Activated CD4-positive, alpha-beta T cell treated with anti-CD3 and anti-CD28 coated beads for 4 hours (primary cell): Measurements from ENCODE around the gene CDH1.
A peak's percentile ranks its signal among the peaks of the same experiment; 100 is the strongest.

Experiments used
- DNase-seq, 2 donors: peaks; one replicate each; pipeline ENCODE4 v3.0.0-alpha.2; 2020

Gene CDH1

DNA sequence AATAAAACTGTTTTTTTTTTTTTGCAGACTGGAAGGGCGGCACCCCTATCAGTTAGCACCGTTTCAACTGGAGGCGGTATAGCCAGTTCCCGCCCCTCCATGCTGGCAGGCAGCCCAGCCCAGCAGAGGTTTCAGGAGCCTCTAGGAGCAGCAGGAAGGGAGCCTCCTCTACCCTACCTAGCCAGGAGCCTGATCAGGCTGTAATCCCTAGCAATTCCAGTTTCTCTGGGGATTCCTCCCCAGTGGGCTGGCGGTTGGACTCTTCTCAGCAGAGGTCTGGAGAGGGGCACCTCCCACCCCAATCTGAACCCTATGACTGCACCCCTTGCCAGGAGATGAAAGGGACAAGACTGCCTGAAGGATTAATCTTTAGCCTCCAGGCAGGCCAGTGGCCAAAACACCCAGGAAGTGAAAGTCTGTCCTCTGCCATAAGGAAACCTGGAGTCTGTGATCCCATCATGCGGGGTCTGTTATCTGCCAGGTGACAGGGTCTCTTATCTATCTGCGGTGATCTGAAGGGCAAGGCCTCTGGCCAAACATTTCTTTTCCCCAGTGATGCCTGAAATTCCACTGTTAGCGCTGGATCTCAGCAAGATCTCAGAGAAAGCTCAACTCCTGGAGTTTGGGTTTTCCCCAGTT is 4.9 kb upstream of the CDH1 start:
- DNase-seq = no peak

DNA sequence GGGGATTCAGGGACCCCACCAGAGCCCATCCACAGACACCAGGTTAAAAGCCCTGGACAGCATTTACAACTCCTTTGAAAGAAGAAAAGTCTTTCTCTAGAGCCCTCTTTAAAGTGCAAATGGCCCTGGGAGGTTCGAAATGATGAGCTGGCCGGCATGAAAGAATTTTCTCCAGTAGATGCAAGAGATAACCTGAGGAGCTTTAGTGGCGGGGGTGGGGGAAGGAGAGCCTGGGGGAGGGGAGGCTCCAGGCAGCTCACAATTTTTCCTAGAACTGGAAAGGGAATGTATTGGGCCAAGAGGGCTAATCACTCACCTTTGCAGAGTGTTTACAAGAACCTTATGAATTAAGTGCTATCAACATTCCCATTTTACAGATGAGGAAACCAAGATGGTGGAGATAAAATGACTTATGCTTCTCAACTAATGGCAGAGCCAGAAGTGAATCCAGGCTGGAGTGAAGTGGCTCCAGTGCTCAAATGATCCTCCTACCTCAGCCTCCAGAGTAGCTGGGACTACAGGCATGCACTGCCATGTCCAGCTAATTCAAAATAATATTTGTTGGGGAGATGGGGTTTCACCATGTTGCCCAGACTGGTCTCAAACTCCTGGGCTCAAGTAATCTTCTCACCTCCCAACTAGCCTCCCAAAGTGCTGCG is 4.2 kb upstream of the CDH1 start:
- no peak for DNase-seq

DNA sequence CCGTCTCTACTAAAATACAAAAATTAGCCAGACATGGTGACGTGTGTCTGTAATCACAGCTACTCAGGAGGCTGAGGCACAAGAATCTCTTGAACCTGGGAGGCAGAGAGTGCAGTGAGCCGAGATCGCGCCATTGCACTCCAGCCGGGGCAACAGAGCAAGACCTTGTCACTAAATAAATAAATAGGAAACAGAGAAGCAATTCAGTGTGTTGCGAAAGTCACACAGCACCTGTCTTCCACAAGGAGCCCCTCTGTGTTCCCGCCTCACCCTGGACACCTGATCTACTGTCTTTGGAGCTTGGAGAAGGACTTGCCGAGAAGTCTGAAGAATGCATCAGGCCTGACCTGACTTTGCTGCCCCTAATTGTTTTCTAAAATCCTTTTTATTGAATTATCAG is 3.5 kb upstream of the CDH1 start:
- no peak for DNase-seq

DNA sequence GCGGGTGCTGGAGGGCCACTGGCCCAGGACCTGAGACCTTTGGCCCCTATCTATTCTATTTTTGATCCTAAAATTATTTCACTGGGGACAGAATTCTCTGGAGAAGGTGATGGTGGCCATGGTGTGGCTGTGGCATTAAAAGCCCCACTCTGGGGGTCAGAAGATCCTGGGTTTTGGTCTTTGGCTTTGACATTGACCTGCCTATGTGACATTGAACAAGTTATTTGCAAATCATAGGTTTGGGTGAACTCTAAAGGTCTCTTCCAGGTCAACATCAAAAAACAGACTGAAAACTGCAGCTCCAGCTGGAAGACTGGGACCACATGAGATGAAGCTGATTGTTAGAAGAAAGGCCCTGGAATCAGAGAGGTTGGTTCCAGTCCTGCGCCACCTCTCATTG is 2.3 kb upstream of the CDH1 start:
- no peak for DNase-seq

DNA sequence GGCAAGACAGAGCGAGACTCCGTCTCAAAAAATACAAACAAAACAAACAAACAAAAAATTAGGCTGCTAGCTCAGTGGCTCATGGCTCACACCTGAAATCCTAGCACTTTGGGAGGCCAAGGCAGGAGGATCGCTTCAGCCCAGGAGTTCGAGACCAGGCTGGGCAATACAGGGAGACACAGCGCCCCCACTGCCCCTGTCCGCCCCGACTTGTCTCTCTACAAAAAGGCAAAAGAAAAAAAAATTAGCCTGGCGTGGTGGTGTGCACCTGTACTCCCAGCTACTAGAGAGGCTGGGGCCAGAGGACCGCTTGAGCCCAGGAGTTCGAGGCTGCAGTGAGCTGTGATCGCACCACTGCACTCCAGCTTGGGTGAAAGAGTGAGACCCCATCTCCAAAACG is 531 bp upstream of the CDH1 start:
- DNase-seq = no peak

DNA sequence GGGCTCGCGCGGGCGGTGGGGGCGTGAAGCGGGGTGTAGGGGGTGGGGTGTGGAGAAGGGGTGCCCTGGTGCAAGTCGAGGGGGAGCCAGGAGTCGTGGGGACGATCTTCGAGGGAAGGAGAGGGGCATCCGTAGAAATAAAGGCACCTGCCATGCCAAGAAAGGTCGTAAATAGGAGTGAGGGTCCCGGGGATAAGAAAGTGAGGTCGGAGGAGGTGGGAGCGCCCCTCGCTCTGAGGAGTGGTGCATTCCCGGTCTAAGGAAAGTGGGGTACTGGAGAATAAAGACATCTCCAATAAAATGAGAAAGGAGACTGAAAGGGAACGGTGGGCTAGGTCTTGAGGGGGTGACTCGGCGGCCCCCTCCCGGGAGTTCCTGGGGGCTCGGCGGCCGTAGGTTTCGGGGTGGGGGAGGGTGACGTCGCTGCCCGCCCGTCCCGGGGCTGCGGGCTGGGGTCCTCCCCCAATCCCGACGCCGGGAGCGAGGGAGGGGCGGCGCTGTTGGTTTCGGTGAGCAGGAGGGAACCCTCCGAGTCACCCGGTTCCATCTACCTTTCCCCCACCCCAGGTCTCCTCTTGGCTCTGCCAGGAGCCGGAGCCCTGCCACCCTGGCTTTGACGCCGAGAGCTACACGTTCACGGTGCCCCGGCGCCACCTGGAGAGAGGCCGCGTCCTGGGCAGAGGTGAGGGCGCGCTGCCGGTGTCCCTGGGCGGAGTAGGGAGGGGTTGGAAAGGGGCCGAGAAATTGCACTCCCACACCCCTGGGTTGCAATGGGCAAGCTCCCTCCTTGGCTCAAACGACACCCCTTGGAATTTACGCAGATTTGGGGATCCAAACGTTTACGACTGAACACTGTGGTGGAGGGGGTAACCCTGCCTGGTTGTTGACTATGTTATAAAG is 888 bp downstream of the CDH1 start:
- no peak for DNase-seq

DNA sequence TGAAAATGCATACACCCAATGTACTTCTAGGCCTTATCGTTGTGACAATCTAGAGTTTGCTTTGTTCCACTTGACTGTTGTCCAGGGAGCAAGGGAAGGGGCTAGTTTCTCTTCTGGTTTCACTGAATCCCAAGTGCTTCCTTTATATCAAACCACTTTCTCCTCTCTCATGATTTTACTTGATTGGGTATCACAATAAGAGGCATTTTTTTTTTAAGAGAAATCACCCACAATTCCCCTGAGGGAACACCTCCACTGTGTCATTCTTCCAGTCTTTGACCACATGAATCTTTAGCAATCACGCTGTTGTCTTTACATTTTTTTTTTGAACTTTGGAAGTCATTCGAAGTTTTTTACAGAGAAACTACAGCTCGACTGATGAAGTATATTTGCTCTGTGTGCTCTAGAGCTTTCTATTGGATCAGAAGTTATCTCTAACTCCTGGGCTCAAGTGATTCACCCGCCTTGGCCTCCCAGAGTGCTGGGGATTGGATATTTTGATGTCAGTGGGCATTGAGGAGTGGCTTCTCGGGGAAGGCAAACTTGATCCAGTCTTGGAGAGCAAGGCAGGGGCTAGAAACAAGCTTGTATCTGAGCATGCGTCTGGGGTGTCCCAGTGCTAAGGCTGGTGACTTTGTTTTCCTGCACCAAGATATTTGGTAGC is 3.0 kb downstream of the CDH1 start:
- no peak for DNase-seq

DNA sequence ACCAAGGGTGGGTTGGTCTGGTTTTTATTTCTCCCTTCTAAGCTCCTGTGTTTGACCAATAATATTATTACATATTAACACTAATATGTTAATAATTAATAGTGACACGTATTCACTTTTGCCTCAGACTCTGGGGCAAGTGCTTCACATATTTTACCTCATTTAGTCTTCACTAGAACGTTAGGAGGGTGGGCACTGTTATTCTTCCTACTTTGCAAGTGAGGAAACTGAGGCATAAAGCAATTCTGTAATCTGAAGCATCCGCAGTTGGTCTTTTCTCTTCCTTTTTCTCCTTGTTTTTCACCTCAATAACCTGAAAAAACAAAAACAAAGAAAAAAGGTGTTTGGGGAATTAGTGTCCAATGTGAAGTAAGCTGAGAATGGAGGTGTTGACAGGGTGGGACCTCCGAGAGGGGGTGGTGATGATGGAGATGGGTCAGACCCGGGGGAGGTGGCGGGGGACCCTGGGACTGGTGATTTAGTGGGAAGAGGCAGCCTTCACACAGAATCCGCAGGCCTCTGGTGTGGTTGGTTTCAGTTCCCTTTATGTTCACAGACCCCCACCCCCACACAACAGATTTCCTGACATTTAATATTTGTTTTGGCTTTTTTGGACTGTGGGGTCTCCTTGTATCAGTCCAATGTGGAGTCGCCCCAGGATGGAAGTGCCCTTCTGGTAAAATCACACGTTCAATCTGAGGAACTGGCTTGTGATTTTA is 3.7 kb downstream of the CDH1 start:
- DNase-seq = no peak

DNA sequence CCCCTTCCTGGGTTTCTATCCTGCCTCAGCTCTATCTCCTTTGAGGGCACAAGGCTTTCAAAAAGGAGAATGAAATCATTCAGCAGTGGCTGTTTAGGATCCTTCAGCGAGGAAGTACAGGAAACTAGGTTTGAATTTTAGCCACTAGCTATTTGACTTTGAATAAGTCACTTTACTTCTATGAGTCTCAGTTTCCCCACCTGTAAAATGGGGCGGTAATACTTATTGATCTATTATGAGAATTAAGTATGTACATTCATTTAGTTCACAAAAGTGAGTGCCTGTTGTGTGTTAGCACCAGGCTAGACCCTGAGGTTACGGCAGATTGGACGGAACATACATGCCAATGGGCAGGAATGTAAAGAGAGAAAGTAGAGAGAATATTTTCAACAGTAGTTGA is 6.6 kb downstream of the CDH1 start:
- DNase-seq = no peak

DNA sequence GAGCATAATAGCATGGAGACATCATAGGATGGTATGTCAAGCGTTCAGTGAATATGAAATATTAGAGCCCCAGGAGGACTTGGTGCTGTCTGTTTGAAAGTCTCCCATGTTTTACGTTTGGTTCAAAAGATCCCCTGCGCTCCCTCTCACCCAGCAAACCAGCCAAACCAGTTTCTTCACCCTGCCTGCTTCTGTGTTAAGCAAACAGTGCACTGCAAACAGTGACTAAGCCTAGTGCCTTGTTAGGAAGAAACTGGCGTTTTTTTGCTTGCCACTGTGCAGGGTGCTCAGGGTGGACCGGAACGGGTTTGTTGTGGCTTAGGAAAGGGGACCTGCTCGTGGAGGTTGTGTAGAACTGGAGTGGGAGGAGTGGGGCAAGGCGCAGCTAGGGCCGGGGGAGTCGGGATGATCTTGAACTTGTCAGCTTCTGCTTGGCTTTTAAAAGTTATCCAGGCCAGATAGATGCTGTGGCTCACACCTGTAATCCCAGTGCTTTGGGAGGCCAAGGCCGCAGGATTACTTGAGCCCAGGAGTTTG is 7.7 kb downstream of the CDH1 start:
- DNase-seq = no peak

DNA sequence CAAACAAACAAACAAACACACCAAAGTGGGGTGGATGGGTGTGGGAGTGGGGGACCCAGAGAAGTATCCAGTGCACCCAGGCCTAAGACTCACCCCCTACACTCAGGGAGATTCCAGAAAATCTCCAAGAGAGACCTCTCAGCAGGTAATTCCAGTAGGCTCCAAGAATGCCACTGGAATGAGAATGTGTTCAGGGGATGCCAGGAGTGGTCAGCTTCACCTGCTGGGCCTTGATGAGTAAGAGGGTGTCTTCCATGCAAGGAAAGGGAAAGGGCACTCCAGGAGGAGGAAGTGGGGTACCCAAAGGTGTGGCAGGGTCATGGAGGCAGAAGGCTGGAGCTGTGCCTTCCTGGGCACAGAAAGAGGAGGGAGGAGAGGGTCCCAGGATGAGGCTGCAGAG is 9.9 kb downstream of the CDH1 start:
- no peak for DNase-seq

DNA sequence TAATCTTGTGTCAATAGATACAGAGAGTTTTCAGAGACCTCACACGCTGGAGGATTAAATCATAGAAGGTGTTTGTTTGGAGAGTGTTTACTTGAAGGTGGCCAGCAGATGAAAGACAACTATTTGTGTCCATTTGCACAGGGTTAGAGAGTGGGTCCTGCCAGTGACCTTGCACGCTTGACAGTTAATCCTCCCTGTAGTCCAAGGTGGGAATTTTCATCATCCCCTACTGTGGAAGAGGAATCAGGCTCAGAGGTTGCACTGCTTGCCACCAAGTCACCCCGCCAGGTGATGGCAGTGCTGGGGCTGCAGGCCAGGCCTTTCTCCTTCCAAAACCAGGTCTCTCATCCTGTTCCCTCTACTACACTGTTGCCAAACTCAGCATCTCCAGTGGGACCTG is 12.3 kb downstream of the CDH1 start:
- DNase-seq = no peak

DNA sequence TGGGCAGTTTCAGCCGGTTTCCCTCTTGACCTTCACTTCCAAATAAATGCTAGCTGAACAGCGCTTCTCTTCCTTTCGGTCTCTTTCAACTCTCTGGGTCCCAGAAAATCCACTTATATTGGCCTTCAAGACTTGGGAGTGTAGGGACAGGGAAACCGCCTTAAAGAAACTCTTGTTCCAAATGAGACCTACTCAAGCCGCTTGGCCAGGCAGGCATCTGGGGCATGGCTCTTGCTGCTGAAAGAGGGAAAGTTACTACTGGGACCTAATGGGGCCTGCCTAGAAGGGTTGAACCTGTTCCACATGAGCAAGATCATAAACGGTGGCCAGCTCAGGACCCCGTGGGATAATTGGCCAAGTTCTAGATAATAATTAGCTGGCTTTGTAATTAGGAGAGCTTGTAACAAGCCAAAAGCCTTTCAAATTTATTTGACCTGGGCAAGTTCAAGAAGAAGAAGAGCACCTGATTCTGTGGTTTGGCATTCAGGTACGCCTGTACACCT is 13.2 kb downstream of the CDH1 start:
- DNase-seq = no peak

DNA sequence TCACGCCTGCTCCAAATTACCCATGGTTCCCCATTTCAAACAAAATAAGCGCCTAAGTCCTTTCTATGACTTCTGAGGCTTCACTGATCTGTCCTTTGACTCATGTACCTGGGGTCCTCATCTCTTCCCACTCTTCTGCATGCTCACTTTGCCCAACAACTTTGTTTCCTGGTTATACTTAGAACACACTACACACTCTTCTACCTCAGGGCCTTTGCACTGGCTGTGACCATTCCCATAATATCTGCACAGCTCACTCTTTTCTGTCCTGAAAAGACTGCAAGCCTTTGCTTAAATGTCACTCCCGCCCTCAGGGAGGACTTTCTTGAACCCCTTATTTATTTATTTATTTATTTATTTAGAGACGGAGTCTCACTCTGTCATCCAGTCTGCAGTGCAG is 14.1 kb downstream of the CDH1 start:
- DNase-seq = no peak

DNA sequence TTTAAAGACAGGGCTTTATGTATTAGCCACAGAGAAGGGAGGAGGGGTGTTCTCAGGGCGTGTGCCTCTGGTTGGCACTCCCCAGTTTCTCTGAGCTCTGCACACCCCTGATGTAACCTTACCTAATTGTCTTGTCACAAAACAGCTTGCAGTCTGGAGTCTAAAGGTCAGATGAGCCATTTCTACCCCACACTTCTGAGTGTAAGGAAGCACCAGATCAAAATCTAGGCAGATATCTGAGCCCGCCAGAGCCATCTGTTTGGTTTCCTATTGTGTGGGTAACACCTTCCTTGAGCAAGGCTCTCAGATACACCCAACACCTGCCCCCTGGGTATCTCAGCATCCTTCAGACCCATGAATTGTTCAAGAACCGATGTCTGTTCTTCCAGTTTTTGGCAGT is 15.5 kb downstream of the CDH1 start:
- peak in 1 of 2 donors; percentile 7 for DNase-seq

DNA sequence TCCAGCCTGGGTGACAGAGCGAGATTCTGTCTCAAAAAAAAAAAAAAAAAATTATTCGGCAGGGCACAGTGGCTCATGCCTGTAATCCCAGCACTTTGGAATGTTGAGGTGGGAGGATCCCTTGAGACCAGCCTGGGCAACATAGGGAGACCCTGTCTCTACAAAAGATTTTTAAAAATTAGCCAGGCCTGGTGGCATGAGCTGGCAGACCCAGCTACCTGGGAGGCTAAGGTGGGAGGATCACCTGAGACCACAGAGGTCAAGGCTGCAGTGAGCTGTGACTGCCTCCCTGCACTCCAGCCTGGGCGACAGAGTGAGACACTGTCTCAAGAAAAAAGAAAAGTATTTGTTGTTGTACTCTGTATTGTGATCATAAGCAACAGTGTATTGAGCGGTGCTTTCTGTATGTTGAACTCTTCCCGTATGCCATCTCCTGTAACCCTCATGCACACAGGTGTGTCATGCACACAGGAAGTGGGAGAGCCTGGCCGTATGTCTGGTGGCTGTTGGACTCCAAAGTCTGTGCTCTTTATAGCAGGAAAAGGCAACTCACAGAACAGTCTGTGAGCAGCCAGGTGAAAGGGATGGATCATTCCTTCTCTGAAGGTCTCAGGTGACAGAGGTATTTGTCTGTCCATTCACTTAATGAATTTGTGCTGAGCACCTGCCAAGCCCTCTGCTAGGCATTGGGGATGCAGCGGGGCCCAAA is 17.1 kb downstream of the CDH1 start:
- no peak for DNase-seq

DNA sequence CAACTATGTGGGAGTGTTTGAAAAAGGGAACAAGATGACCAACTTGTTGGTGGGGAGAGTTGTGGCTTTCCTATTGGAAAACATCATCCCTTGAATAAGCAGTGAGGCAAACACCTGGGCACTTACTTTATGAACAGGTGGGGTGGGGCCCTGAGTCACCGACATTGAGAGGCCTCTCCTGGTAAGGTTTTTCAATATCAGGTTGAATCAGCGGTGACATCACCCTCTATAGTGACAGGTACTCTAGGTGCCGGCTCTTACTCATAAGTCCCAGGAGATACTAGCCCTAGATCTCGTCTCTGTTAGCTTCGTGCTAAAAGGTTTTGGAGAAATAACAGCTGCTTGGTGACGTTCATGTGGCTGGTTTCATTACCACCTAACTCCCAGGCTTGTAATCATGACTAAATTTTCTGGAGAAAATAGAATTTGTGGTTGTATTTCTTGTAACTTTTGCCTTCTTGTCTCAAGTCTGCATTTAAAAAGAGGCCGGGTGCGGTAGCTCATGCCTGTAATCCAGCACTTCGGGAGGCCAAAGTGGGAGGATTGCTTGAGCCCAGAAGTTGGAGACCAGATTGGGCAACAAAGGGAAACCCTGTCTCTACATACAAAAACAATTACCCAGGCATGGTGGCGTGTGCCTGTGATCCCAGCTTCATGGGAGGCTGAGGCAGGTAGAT is 19.3 kb downstream of the CDH1 start:
- DNase-seq = peak; percentile 37 to 59

DNA sequence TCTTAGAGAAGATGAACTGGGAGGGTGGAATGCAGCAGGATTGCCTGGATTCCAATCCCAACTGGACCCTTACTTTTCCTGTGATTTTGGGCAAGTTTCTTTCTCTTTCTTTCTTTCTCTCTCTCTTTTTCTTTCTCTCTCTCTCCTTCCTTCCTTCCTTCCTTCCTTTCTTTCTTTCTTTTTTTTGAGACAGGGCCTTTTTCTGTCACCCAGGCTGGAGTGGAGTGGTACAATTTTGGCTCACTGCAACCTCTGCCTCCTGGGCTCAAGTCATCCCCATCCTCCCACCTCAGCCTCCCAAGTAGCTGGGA is 20.5 kb downstream of the CDH1 start:
- no peak for DNase-seq

DNA sequence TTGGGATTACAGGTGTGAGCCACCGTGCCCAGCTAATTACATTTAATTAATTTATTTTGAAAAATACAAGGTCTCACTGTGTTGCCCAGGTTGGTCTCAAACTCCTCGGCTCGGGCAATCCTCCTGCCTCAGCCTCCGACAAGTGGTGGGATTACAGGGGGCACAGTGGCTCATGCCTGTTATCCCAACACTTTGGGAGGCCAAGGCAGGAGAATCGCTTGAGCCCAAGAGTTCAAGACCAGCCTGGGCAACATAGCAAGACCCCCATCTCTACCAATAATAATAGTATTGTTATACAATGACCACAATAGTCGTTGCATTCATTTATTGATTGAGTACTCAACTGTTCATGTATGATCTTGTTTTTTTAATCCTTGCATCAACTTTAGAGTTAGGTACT is 22.0 kb downstream of the CDH1 start:
- no peak for DNase-seq

DNA sequence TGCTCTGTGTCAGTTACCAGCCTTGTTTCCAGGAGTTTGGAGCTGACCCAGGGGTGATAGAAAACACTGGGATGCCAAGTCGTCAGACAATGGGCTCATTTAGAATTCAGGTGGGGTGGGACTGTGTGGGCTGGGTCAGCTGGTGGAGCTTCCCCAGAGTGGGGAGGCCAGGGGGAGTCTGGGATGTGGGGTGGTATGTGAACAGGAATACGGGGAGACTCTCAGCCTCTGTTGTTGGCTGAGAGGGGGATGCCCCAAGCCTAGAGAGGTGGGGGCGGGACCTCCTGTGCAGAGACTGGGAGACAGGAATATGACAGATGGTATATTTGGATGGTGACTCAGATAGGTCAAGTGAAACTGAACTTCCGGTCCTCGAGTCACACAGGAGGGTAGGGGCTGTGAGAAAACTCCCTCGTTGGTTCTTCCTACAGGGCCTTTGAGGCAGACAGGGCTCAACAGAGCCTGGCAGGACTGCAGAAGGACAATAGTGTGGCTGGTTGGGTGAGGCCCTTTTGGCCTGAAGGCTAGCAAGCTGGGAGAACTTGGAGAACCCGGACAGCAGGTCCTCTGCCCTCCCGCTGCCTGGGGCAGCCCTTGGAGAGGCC is 23.7 kb downstream of the CDH1 start:
- DNase-seq = peak; percentile 7 to 28
